ENCODE results near the gene RFC1.

RFC1 gene

DNA sequence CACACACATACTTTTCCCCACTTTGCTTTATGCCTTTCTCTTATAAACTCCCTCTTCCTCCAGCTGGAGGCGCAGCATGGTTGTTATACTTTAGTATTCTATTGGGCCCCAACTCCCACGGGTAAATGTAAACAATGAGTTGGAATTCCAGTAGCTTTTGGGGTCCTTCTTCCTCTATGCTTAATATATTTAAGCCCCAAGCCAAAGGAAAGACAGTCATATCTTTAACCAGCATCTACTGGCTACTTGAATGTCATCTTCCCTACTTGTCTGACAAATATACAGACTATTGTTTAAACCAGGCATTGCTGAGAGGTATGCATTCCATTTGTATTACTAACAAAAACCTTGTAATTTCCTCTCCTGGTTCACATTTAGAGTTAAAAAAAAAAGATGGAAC, 110.9 kb downstream of the RFC1 start:
- no peak for DNase-seq (ENCODE audit: low read depth in 1 of 2, low spot score in 1 of 2)

DNA sequence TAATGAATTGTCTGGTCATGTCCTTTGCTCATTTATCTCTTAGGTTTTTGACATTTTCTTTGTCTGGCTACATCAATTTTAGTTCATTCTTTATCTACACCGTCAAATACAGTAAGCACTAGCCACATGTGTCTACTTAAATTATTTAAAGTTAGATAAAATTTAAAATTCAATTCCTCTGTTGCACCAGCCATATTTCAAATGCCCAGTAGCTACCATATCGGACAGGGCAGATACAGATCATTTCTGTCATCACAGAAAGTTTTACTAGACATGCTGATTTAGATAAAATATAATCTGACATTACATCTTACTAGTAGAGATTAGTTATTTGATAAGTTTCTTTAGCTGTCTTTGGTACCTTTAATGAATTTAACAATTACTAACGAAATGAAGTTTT, 122.7 kb downstream of the RFC1 start:
- no peak for DNase-seq (ENCODE audit: low read depth in 1 of 2, low spot score in 1 of 2)
